Smooth muscle cell (in vitro differentiated cells): ENCODE measurements around the gene ASCL1. TPM values are rescaled to one million over a fixed set of nuclear protein-coding genes. Genes with fewer than 3 reads are reported as not detected.

Experiments used
- DNase-seq: peaks from one replicate; lab custom pipeline; 2025; ENCODE audit not compliant: unreplicated experiment; lab: John Stamatoyannopoulos, UW
- H2AFZ ChIP-seq: fragments of 200-600 bp; sonication (generic); 2 replicates; pipeline ENCODE4 v1.6.0; 2016; ENCODE audit warnings: antibody characterized with exemption, low read depth, mild to moderate bottlenecking
- H3F3A ChIP-seq: fragments of 200-600 bp; sonication (generic); 2 replicates; pipeline ENCODE4 v1.6.0; 2017; ENCODE audit warnings: antibody characterized with exemption, low read depth
- H3K27ac ChIP-seq: fragments of 200-600 bp; sonication (generic); 2 replicates; pipeline ENCODE4 v1.5.1; 2016; ENCODE audit warnings: low read depth, mild to moderate bottlenecking
- H3K27me3 ChIP-seq: fragments of 200-600 bp; sonication (generic); 2 replicates; pipeline ENCODE4 v1.6.1; 2016; ENCODE audit warnings: low read depth, mild to moderate bottlenecking
- H3K36me3 ChIP-seq: fragments of 200-600 bp; sonication (generic); 2 replicates; pipeline ENCODE4 v1.5.1; 2016; ENCODE audit warnings: low read depth
- H3K4me1 ChIP-seq: fragments of 200-600 bp; sonication (generic); 2 replicates; pipeline ENCODE4 v1.5.1; 2016; ENCODE audit warnings: low read depth
- H3K4me2 ChIP-seq: fragments of 200-600 bp; sonication (generic); 2 replicates; pipeline ENCODE4 v1.6.0; 2016; ENCODE audit warnings: mild to moderate bottlenecking
- H3K4me3 ChIP-seq: fragments of 200-600 bp; sonication (generic); 2 replicates; pipeline ENCODE4 v1.5.1; 2016; ENCODE audit warnings: mild to moderate bottlenecking
- H3K79me2 ChIP-seq: fragments of 200-600 bp; sonication (generic); 2 replicates; pipeline ENCODE4 v1.6.0; 2016; ENCODE audit warnings: low read depth, mild to moderate bottlenecking
- H3K9ac ChIP-seq: fragments of 200-600 bp; sonication (generic); 2 replicates; pipeline ENCODE4 v1.6.0; 2016; ENCODE audit warnings: low read depth
- H3K9me3 ChIP-seq: fragments of 200-600 bp; sonication (generic); replicated peaks from 2 replicates; pipeline ENCODE4 v1.5.1; 2016; ENCODE audit warnings: low read depth
- H4K20me1 ChIP-seq: fragments of 200-600 bp; sonication (generic); 2 replicates; pipeline ENCODE4 v1.6.0; 2016; ENCODE audit warnings: low read depth
- CTCF ChIP-seq: fragments of 200-600 bp; sonication (generic); IDR thresholded peaks from 2 replicates; pipeline ENCODE4 v1.5.1; 2017; ENCODE audit warnings: borderline replicate concordance, mild to moderate bottlenecking, antibody characterized with exemption; ENCODE audit not compliant: insufficient read depth, poor library complexity, severe bottlenecking
- WGBS: methylation state at CpG from one replicate; pipeline ENCODE4 v1.1.7; 2016; ENCODE audit warnings: low lambda C conversion rate; 5-methylcytosine and 5-hydroxymethylcytosine counted together
- polyA plus RNA-seq: library from polyadenylated mRNA; unstranded; fragments of >200 nt; fragmentation: Nextera tagmentation; extraction: Ambion mirVana; gene quantifications from 2 replicates; pipeline ENCODE4 v1.2.1, GENCODE V29; 2016
- total RNA-seq: library from RNA; depleted of rRNA; stranded (reverse); fragments of >200 nt; gene quantifications from 2 replicates; pipeline ENCODE4 v1.2.3, GENCODE V29; 2014

The ASCL1 gene
- total and polyA plus RNA-seq, 2 experiments from 2014 or later = not detected

- no peaks in the 10 kb centered on the region for H3K79me2 ChIP-seq
- peaks cover 91% of the 10 kb centered on the region for H3K27me3 ChIP-seq
- no peak for DNase-seq
- no peaks in the 10 kb centered on the region for H3K36me3 ChIP-seq
- TF ChIP-seq CTCF = no peak
- H3K4me3 ChIP-seq = no peak overlapping the region
- H3K4me1 ChIP-seq = no peaks in the 10 kb centered on the region
- H3F3A ChIP-seq = no peaks in the 10 kb centered on the region
- no peak overlapping the region for H2AFZ ChIP-seq
- no peak overlapping the region for H3K4me2 ChIP-seq
- WGBS = 13% methylated on average over 37 of the region's 37 CpGs
- no peak overlapping the region for H3K9ac ChIP-seq
- no peaks in the 10 kb centered on the region for H4K20me1 ChIP-seq
- no peak overlapping the region for H3K27ac ChIP-seq
- no peaks in the 10 kb centered on the region for H3K9me3 ChIP-seq
These were observed 7.1 kb upstream of the ASCL1 start for GRCh38 chr12:102950107-102950949.

DNA sequence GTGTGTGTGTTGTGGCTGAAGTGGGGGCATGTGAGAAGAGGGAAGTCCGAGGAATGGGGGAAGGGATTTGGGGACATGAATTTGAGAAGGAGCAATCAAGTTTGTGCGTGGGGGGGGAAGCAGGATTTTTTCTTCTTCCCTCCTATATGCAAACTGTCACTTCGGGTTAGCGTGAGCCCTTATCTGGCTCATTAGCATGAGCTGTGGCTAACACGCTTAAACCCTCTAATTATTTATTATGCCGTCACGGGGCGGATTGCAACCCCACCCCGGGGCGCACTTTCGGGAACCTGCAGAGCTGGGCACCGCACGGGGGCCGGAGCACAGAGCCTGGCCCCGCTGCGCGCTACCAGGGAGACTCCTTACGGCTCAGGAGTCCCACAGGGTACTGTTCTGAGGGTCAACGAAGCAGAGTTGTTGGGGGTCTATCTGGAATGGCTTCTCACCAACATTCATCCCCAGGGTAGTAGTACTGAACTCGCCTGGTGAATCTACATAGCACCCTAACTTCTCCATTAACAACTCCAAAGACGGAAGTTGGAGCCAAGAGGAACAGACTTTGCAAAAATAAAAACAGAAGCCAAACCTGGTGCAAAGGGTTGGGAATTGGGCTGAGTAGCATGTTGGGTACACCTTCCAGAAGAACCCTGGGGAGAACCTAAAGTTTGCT, 6.4 kb upstream of the ASCL1 start:
- no peaks in the 10 kb centered on the region for H3K36me3 ChIP-seq
- TF ChIP-seq CTCF = no peak
- no peaks in the 10 kb centered on the region for H3K79me2 ChIP-seq
- no peak overlapping the region for H3K4me3 ChIP-seq
- DNase-seq = no peak
- no peaks in the 10 kb centered on the region for H3K9me3 ChIP-seq
- WGBS = 20% methylated on average over 21 of the region's 21 CpGs
- H3K9ac ChIP-seq = no peak overlapping the region
- H3K4me1 ChIP-seq = no peaks in the 10 kb centered on the region
- H3F3A ChIP-seq = no peaks in the 10 kb centered on the region
- no peaks in the 10 kb centered on the region for H4K20me1 ChIP-seq
- H3K27ac ChIP-seq = no peak overlapping the region
- peaks cover 99% of the 10 kb centered on the region for H3K27me3 ChIP-seq
- H2AFZ ChIP-seq = no peak overlapping the region
- no peak overlapping the region for H3K4me2 ChIP-seq

DNA sequence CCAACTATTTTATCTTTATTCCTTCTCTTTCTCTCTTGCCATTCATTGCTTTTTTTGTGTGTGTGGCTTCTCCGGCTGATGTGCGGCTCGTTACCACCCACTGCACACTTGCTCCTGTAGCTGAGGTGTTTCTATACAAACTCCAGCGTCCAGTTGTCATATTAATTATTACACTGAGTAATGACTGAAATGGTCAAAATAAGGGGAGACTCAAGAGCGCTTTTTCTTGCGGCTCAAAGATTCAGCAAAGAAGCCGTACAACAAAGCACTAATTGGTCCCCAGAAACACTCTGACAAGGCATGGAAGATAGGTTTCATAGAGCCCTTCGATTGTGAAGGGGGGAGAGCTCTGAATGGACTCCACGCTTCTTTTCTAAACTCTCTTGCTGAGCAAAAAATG, 5.6 kb upstream of the ASCL1 start:
- WGBS = 74% methylated on average over 9 of the region's 9 CpGs
- Histone ChIP-seq H3K4me1 (peaks cover 5% of the 10 kb centered on the region), H3K4me2 (no peak overlapping the region), H3K9ac (no peak overlapping the region), H3K79me2 (no peaks in the 10 kb centered on the region), H3K27me3 (peaks cover 99% of the 10 kb centered on the region), H4K20me1 (no peaks in the 10 kb centered on the region), H3K27ac (no peak overlapping the region), H3K4me3 (no peak overlapping the region), H3K36me3 (no peaks in the 10 kb centered on the region), H2AFZ (no peak overlapping the region), H3K9me3 (no peaks in the 10 kb centered on the region), H3F3A (no peaks in the 10 kb centered on the region)
- DNase-seq = no peak
- TF ChIP-seq CTCF = no peak
